K562 (cell line): ENCODE measurements around the gene LDAF1.

ENCODE experiments used
- ATF7 ChIP-seq: fragments of 450-650 bp; IDR thresholded peaks from 2 replicates; pipeline ENCODE4 v1.7.1; 2014; ENCODE audit warnings: mild to moderate bottlenecking, moderate library complexity
- EGR1 ChIP-seq: fragments of 450-650 bp; conservative IDR thresholded peaks from 2 replicates; pipeline ENCODE4 v1.6.1; 2017; ENCODE audit warnings: mild to moderate bottlenecking
- GABPB2 ChIP-seq: fragments of 250-450 bp; sonication (Bioruptor Pico); conservative IDR thresholded peaks from 2 replicates; pipeline ENCODE4 v1.5.1; 2021; ENCODE audit warnings: mild to moderate bottlenecking
- GATA2 ChIP-seq: sonication (generic); formaldehyde crosslinking; IDR thresholded peaks from 2 replicates; pipeline ENCODE4 v1.4.0; 2020; ENCODE audit warnings: mild to moderate bottlenecking, missing genetic modification reagents
- HDAC6 ChIP-seq: IDR thresholded peaks from 2 replicates; pipeline ENCODE4 v1.6.1; 2012; ENCODE audit warnings: low read depth, mild to moderate bottlenecking, control low read depth, inconsistent platforms, low read length, moderate library complexity
- HINFP ChIP-seq: fragments of 450-650 bp; conservative IDR thresholded peaks from 2 replicates; pipeline ENCODE4 v1.6.1; 2016; ENCODE audit warnings: missing genetic modification characterization, low read depth, mild to moderate bottlenecking, control low read depth, missing compliant biosample characterization
- HMG20B ChIP-seq: fragments of 250-450 bp; sonication (Bioruptor Pico); IDR thresholded peaks from 2 replicates; pipeline ENCODE4 v1.5.0; 2021; ENCODE audit warnings: mild to moderate bottlenecking
- HNRNPH1 ChIP-seq: fragments of 200-400 bp; formaldehyde crosslinking; optimal IDR thresholded peaks from 2 replicates; pipeline ENCODE3; 2017; ENCODE audit warnings: low read depth, mild to moderate bottlenecking, low read length, moderate library complexity
- KLF16 ChIP-seq: IDR thresholded peaks from 2 replicates; pipeline ENCODE4 v1.6.1; 2016; ENCODE audit warnings: antibody characterized with exemption
- REST ChIP-seq, 2 experiments: fragments of 450-650 bp; formaldehyde crosslinking in 1 of 2; IDR thresholded peaks; 2 replicates each; pipeline versions ENCODE4 v1.4.0 to v1.6.1; 2014 to 2020; ENCODE audit warnings: mild to moderate bottlenecking in 2 of 2, borderline replicate concordance in 1 of 2, low read depth in 1 of 2
- ZNF785 ChIP-seq: fragments of 250-450 bp; sonication (Bioruptor Pico); IDR thresholded peaks from 2 replicates; pipeline ENCODE4 v1.4.0; 2020; ENCODE audit warnings: mild to moderate bottlenecking
- TF ChIP-seq, protein P1 (sequence below), 3 experiments: fragments of 200-800 bp in 1 of 3; sonication (Bioruptor generic) in 1 of 3; sonication (generic) in 1 of 3; formaldehyde crosslinking in 1 of 3; IDR thresholded peaks; 2 replicates each; pipeline versions ENCODE4 v1.6.1 to v1.8.0; 2016 to 2022; ENCODE audit warnings: mild to moderate bottlenecking in 2 of 3, missing compliant biosample characterization in 2 of 3, missing genetic modification characterization in 2 of 3, missing genetic modification reagents in 1 of 3
- TF ChIP-seq, protein P2 (sequence below), 3 experiments: IDR thresholded peaks in 2 of 3; conservative IDR thresholded peaks in 1 of 3; 2 replicates each; pipeline ENCODE4 v1.5.1; 2011 to 2012; ENCODE audit warnings: low read length in 3 of 3, mild to moderate bottlenecking in 3 of 3, control low read depth in 2 of 3, improper control_type of control experiment in 1 of 3, inconsistent platforms in 1 of 3, low read depth in 1 of 3, mixed read lengths in 1 of 3, moderate library complexity in 1 of 3; ENCODE audit not compliant: insufficient read depth in 2 of 3

- TF ChIP-seq HDAC6 (no peak), ATF7 (no peak), GABPB2 (no peak), KLF16 (no peak), EGR1 (no peak), REST (IDR thresholded peaks at IDR 0.05; ENCODE audit: borderline replicate concordance) (peak; percentile 91), REST (CRISPR knock-in tag; IDR thresholded peaks at IDR 0.05; ENCODE audit: low read depth) (no peak), ZNF785 (no peak), HNRNPH1 (no peak), GATA2 (no peak), HINFP (no peak), HMG20B (CRISPR knock-in tag) (no peak)
- TF ChIP-seq, protein P1, sequence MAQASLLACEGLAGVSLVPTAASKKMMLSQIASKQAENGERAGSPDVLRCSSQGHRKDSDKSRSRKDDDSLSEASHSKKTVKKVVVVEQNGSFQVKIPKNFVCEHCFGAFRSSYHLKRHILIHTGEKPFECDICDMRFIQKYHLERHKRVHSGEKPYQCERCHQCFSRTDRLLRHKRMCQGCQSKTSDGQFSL (CRISPR knock-in tag; IDR thresholded peaks at IDR 0.05) = no peak
- TF ChIP-seq, protein P1 (tag; IDR thresholded peaks at IDR 0.05) = no peak
- TF ChIP-seq, protein P2, sequence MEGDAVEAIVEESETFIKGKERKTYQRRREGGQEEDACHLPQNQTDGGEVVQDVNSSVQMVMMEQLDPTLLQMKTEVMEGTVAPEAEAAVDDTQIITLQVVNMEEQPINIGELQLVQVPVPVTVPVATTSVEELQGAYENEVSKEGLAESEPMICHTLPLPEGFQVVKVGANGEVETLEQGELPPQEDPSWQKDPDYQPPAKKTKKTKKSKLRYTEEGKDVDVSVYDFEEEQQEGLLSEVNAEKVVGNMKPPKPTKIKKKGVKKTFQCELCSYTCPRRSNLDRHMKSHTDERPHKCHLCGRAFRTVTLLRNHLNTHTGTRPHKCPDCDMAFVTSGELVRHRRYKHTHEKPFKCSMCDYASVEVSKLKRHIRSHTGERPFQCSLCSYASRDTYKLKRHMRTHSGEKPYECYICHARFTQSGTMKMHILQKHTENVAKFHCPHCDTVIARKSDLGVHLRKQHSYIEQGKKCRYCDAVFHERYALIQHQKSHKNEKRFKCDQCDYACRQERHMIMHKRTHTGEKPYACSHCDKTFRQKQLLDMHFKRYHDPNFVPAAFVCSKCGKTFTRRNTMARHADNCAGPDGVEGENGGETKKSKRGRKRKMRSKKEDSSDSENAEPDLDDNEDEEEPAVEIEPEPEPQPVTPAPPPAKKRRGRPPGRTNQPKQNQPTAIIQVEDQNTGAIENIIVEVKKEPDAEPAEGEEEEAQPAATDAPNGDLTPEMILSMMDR (IDR thresholded peaks at IDR 0.05 in 2 of 3, conservative IDR thresholded peaks at IDR 0.05 in 1 of 3; ENCODE audit: insufficient read depth in 2 of 3, low read depth in 1 of 3, low read length in 3 of 3) = no peak
These were observed 8.1 kb downstream of the LDAF1 start for GRCh38 chr16:21166561-21166961.
